ENCODE data around the gene CDK10. TPM values are rescaled to one million over a fixed set of nuclear protein-coding genes. Genes with fewer than 3 reads are reported as not detected.
"Not testable (repeated sequence)": the region's sequence is repeated elsewhere in the genome, so short reads cannot be mapped to it uniquely, and the experiment has no call there.

Gene CDK10, protein sequence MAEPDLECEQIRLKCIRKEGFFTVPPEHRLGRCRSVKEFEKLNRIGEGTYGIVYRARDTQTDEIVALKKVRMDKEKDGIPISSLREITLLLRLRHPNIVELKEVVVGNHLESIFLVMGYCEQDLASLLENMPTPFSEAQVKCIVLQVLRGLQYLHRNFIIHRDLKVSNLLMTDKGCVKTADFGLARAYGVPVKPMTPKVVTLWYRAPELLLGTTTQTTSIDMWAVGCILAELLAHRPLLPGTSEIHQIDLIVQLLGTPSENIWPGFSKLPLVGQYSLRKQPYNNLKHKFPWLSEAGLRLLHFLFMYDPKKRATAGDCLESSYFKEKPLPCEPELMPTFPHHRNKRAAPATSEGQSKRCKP
- 39.2 and 44.5 TPM in 2 replicates for total RNA-seq (2014; rRNA removed; shearing (Covaris generic))
- polyA plus RNA-seq (2015; cell fraction: cytosol; rRNA removed) = 31.3 and 37.6 TPM in 2 replicates
- 195 and 232 TPM in 2 replicates for polyA plus RNA-seq (2015; cell fraction: nucleus; rRNA removed)

DNA sequence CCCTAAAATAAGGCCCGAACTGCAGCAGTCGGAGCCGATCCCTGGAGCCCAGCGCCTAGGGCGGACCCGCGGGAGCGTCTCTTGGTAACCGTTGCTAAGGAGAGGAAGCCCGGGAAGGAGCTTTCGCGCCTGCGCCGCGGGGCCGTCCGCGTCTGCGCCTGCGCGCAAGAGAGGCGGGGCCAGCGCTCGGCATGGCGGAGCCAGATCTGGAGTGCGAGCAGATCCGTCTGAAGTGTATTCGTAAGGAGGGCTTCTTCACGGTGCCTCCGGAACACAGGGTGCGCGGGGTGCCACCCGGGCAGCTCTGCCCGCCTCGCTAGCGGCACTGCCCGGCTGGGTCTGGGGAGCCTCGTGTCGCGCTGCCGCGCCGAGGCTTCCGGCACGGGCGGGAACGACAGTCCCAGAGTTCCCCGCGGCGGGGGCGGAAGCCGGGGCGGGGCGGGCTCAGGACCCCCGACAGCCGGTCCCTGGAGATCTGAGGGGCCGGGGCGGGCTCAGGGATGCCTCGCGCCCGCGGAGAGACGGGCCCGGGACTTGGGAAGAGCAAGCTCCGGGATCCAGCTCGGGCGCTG, at the start of gene CDK10:
TSS of gene CDK10 (plus strand) at position 170 of the 572 bp plus-strand sequence. CDS start at position 192, 22 bp downstream.
- peak; percentile 80 for DNase-seq (ENCODE audit: low read depth)

DNA sequence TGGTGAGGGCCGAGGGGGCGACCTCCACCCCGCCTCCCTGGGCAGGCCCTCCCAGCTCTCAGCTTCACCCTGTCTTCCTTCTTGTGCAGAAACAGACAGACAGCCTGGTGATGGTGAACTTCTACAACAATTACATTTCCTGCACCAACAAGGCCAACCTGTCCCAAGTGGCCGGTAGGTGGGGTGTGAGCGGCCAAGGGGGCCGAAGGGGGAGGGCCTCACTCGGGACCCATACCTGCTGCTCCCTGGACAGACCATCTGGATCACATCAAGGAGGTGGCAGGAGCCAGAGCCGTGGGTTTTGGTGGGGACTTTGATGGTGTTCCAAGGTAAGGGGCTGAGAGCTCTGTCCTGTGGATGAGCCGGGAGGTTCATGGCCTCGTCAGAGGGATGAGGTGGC, 49.1 kb upstream of the CDK10 start:
- no peak for DNase-seq (ENCODE audit: low read depth)

DNA sequence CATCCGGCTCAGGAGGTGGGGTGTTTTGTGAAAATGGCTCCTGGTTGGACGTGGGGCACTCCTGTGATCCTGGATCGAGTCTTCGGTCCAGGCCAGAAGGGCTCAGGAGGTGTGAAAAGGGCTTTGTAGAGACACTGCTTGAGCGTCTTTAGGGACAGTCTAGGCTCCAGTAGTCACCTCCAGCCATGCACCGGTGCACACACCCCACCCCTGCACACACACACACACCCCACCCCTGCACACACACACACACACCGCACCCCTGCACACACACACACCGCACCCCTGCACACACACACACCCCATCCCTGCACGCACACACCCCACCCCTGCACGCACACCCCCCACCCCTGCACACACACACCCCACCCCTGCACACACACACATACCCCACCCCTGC, 48.0 kb upstream of the CDK10 start:
- DNase-seq (ENCODE audit: low read depth) = no peak

DNA sequence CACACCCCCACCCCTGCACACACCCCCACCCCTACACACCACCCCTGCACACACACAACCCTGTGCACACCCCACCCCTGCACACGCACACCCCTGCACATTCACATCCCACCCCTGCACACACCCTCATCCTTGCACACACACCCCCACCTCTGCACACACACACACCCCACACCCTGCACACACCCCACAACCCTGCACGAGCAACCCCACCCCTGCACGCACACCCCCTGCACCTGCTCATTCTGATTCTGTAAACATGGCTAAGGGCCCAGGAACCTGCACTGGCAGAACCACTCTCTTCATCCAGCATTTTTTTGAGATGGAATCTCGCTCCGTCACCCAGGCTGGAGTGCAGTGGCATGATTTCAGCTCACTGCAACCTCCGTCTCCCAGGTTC, 47.1 kb upstream of the CDK10 start:
- DNase-seq (ENCODE audit: low read depth) = no peak

DNA sequence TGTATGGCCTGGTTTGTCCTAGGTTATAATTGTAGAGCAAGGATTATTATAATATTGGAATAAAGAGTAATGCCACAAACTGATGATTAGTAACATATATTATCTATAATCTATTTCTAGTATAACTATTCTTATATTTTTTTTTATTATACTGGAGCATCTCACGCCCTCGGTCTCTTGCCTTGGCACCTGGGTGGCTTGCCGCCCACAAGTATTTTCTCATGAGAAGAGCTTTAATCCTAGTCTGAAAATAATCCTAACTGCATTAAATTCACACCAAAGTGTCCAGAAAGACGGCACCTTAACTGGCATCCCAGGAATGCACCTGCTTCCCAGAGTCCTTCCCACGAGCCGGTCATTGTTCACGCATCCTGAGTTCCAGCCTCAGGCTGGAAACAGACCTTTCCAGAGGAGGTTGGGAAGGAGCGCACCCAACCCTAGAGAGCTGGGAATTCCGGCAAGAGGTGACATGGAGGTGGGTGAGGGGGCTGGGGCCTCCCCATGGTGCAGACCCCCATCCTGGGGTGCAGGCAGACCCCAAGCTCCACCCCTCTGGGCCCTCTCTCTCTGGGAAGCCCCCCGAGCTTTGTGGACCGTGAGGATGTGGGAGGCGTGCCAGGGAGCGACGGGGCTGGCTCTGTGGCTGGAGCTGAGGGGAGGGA, 44.9 kb upstream of the CDK10 start:
- DNase-seq (ENCODE audit: low read depth) = no peak

DNA sequence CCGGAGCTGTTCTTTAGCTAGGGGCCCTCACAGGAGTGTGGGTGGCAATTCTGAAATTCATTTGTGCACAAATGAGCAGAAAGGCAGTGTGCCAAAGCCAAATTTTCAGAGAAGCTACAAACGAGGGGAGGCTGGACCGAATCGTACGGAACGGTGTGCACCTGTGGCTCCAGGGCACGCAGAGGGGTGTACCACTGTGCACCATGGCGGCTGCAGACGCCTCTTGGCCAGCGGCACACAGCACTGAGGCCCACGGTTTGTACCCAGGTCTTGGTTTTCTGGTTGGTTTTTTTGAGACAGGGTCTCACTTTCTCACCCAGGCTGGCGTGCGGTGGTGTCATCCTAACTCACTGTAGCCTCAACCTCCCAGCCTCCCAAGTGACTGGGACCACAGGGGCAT, 43.9 kb upstream of the CDK10 start:
- no peak for DNase-seq (ENCODE audit: low read depth)

DNA sequence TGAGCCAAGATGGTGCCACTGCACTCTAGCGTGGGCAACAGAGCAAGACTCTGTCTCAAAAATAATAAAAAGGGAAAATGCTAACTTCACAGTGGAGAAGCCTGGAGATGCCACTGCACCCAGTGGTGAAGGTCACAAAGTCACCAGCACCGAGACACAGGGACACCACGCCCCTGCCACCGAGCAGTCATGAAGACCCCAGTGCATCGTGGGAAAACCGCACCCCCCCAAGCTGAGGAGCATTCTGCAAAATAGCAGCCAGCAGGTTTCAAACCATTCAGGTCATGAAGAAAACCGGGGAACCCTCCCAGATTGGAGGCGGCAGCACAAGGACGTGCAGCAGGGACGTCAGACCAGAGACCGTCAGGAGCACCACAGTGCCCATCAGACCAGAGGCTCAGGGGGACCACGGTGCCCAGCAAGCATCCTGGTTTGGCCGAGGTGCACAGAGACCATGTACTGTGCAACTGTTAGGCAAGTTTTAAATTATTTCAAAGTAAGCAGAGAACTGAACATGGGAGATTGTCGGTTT, 42.7 kb upstream of the CDK10 start:
- no peak for DNase-seq (ENCODE audit: low read depth)

DNA sequence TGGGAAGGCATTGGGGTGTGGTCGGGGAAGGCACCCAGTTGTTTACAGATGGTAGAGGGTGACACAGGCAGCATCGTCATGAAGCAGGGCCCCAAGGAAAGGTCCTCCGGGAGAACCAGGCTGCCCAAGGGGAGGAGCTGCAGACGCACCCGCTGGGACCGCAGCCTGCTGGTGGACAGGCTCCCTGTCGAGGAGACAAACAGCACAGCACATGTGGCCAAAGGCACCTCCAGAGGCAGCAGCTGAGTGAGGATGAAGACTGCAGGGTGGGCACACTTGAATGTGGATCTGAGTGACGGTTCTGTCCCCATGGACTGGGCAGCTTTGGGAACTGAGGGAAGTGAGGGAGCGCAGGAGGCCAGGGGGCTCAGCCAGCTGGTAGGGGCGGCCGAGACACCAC, 41.4 kb upstream of the CDK10 start:
- DNase-seq (ENCODE audit: low read depth) = no peak

DNA sequence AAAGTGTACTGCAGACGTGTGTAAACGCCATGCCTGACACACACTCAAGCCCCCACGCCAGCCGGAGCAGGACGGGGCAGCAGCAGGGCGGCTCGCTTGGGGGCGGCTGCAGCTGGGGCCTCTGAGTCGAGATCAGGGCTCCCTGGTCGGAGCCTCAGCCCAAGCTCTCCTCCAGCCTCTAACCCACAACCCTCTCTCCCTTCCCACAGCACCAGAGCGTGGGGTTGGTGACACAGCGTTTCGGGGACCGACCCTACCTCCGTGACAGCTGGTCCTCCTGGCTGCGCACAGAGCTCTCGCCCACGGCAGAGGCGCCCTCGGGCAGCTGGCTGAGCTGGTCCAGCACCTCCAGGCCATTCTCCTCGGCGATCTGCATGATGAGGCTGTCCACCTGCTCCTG, 40.2 kb upstream of the CDK10 start:
- no peak for DNase-seq (ENCODE audit: low read depth)

DNA sequence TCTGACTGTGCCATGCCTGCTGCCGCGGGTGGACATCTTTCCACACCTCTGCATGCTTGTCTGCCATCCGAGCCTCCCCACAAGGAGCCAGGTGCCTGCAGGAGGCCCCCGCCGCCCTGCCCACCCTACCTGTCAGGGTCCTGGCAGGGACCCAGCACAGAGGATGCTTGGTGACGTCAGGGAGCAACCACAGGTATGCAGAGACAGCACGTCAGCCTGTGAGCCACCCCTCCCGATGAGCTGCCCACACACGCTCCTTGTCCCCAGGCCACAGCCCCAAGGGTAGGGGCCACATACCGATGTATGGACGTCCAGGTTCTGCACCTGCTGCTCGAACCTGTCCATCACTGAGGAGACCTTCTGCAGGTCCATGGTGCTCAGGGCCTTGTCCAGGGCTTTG, 39.6 kb upstream of the CDK10 start:
- no peak for DNase-seq (ENCODE audit: low read depth)

DNA sequence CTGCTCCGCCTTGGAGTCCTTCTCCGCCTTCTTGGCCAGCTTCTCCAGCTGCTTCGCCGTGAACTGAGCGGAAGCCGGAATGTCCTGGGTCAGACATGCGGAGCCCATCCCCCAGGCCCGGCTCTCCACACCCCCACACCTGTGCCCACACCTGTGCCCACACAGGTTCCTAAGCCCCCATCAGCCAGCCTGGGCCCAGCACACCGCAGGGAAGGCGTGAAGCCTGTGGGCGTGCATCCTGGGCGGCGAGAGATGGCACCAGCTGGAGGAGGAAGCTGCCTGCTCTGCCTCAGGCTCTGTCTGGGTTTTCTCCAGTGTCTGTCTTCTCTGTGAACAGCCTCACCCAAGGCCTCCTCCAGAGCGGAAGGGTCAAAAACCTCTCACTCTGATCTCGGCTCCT, 34.9 kb upstream of the CDK10 start:
- DNase-seq (ENCODE audit: low read depth) = no peak

DNA sequence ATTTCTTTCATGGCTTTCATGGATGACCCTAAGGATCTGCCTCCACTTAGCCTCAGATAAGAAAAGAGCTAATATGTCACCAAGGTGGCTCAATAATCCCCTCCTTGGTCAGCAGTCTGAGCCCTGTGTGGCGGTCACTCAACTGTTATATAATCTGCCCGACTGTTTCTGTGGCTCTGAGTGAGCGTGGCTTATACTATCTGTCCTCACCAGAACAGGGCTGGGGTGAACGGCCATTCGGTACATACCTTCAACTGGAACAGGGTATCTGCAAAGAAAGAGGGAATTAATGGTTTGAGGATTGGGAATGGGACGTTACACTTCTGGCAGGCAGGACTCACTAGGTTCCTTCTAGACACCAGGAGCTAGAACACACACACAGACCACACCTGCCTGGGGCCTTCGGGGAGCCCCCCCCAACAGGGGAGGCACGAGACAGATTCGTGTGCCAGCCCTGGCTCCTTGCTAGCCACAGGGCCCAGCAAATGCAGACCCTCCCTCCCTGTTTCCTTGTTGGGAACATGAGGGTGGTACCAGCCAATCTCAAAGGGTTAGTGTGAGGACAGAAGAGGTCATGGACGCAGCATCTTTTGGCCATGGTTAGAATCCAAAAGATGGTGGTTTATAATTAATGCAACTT, 32.7 kb upstream of the CDK10 start:
- no peak for DNase-seq (ENCODE audit: low read depth)

DNA sequence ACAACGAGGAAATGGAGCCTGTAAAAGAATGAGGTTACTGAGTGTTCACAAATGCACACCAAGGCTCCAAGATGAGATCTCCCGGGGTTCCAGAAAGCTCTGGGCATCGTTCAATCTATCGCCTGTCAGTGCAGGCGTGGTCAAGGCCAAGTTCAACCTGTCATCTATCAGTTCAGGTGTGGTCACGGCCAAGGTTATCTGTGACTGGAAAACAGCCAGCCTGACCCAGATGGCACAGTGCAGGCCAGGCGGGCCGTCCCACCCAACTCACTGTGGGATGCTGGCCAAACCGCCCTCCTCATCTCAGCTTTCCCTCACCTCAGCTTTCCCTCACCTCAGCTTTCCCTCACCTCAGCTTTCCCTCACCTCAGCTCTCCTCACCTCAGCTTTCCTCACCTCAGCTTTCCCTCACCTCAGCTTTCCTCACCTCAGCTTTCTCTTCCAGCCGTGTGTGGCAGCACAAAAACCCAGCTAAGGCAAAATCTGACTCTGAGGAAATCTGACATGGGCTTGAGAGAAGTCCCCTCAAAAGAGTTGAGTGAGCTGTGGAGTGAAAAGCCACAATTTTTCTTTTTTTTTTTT, 31.3 kb upstream of the CDK10 start:
- DNase-seq (ENCODE audit: low read depth) = no peak

DNA sequence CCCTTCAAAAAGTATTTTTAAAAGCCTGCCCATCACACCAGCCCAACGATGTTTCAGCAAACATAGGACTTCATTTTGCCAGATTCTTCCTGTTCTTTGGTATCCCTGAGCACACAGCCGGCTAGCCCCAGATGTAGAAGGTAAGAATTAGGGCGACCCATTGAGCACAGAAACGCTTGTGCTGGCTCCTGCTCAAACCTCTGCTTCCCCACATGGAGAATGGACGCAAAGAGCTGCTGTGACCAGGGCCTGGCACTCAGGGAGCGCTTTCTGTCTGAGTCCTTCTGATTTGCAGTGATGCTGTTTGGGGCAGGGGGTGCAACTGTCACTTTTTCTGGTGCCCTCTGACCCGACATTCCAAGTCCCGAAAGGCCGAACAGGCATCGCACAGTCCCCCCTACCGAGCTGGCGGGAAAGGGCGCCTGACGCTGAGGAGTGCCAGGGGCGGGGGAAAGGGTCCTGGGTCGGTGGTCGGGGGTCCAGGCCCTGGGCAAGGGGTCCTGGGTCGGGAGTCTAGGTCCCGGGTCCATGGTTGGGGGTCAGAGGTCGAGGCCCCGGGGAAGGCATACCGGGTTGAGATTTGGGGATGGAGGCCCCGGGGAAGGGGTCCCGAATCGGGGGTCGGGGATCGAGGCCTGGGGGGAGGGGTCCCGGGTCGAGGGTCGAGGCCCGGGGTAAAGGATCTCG, 29.9 kb upstream of the CDK10 start:
- DNase-seq (ENCODE audit: low read depth) = no peak

DNA sequence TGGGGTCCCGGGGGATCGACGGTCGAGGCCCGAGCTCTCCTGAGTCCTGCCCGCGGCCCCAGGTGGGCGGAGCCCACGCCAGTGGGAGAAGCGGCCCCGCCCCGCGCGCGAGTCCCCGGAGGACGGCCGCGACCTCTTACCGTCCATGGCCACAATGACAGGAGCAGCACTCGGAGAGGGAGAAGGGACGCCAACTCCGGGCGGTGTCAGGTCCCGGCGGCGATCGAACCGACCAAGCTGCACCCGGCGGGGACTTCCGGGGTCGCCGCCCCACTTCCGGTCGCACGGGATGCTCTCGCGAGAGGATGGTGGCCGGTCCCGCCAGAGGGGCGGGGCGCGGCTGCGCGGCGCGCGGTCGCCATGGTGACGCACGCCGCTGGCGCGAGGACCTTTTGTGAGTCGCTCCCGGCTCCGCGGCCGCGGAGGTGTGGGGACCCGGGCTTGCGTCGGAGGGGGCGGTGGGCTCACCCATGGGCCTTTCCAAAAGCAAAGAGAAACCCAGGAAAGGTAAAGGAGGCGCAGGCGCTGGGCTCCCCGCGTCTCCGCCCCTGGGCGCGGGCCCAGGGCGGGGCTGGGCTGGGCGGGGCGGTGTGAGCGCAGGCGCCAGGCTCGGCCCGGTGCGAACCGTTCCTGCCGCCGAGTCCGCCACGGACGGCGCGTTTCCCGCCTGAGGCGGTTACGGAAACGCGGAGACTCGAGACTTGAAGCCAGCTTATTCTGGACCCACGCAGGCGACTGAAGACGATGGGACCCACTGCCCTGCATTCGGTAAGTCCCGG, 28.9 kb upstream of the CDK10 start, which contains the start of the genes CHMP1A and SPATA33:
TSS of gene CHMP1A (minus strand) at position 267 of the 779 bp plus-strand sequence. CDS start at position 147, 120 bp downstream.
TSS of gene SPATA33 (plus strand) at position 395 of the 779 bp plus-strand sequence. CDS start at position 471, 76 bp downstream.
- peak; percentile 83 for DNase-seq (ENCODE audit: low read depth)

DNA sequence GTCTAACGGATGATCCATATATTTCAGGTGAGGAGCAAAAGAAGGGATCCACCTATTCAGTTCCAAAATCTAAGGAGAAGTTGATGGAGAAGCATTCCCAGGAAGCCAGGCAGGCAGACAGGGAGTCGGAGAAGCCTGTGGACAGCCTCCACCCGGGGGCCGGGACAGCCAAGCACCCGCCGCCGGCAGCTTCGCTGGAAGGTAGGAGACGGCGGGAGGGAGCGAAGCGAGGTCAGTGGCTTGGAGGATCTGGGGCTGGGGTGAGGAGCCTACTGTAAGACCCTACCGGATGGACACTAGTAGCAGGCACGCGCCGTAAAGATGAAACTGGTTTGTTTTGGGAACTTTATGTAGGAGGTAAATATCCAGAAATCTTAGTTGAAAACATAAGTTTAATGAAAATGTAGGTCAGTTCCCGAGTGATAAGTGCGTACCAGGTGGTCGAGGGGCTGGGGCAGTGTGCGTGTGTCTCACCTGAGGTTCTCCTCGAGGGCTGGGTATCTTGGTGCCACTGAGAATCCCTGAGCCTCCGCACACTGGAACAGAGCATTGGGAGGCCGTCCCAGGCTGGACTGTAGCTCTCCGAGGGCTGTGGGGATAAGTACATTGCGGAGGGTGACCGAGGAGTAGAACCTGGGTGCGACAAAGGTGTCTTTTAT, 28.1 kb upstream of the CDK10 start:
- no peak for DNase-seq (ENCODE audit: low read depth)

DNA sequence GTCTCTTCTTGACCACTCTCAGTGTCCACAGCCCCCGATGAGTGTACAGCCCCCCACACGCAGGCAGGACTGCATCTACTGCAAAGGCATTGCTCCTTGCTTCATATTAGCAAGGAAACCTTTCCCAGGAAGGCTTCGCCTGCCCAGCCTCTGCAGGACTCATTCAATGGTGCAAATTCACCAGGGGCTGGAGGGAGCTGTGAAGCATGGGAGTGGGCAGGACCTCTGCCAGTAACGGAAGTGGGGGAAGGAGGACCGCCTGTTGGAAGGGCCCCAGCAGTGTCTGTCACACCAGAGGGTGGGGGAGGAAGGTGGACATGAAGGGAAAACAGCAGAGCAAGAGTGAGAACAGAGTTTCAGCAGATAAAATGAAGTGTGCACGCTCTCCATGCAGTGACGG, 26.3 kb upstream of the CDK10 start:
- no peak for DNase-seq (ENCODE audit: low read depth)

DNA sequence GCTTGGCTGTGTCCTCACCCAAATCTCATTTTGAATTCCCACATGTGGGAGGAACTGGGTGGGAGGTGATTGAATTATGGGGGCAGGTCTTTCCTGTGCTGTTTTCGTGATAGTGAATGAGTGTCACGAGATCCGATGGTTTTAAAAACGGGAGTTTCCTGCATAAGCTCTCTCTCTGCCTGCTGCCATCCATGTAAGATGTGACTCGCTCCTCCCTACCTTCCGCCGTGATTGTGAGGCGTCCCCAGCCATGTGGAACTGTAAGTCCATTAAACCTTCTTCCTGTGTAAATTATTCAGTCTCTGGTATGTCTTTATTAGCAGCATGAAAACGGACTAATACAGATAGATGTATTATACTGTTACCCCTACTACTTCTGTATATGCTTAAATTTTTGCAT, 25.3 kb upstream of the CDK10 start:
- DNase-seq (ENCODE audit: low read depth) = no peak

DNA sequence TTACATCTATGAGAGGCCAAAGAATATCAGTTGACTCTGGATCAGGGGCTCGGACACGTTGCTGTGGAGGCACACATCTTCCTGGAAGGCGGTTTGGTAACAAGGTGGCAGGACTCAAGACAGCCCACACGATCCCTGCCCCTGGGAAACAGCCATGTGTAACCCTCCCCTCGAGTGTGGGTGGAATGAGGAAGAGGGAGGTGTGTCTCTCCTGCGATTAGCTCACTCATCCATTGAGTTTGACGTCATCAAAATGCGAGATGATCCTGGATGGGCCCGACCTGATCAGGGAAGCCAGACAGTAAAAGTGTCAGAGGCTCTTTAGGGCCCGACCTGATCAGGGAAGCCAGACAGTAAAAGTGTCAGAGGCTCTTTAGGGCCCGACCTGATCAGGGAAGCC, 22.3 kb upstream of the CDK10 start:
- not testable (repeated sequence) for DNase-seq (ENCODE audit: low read depth)

Measured in HT1080 (cell line).